Posterior cingulate gyrus (tissue), 11 donors: ENCODE results near the gene RER1.

Experiments used
- DNase-seq, 10 donors: peaks; one replicate each; pipeline versions ENCODE4 v3.0.0 to v3.0.0-alpha.2; 2020 to 2021; ENCODE audit warnings: mixed read lengths in 3 of 10
- intact Hi-C: fragments of 100-400 bp; cut with DNase I; formaldehyde crosslinking; loops from one replicate; pipeline ENCODE4 v1.15.1; 2023

RER1 gene

GRCh38 chr1:2374252-2375155 is 17.1 kb upstream of the RER1 start:
- DNase-seq, result peak in 3 of 10 donors; percentile 57 to 66 (median 60)
- intact Hi-C loops, result no loop called here

GRCh38 chr1:2375246-2375922 is 16.3 kb upstream of the RER1 start:
- peak in 4 of 10 donors; percentile 8 to 81 (median 62) for DNase-seq
- intact Hi-C loops, result no loop called here

GRCh38 chr1:2375923-2376260 is 15.7 kb upstream of the RER1 start:
- no peak for DNase-seq
- intact Hi-C loops, result no loop called here

GRCh38 chr1:2376261-2376741 is 15.3 kb upstream of the RER1 start:
- intact Hi-C loops, result no loop called here

GRCh38 chr1:2376931-2377672 is 14.5 kb upstream of the RER1 start:
- peak in 3 of 10 donors; percentile 52 to 69 (median 67) for DNase-seq
- intact Hi-C loops, result no loop called here

More at GRCh38 chr1:2376261-2376741, 15.3 kb upstream of the RER1 start:
- DNase-seq, result peak in 3 of 10 donors; percentile 35 to 74 (median 59)

- intact Hi-C loops, result no loop called here
- peak in 2 of 10 donors; percentile 48 to 56 for DNase-seq
Measured at GRCh38 chr1:2377751-2378440, 13.7 kb upstream of the RER1 start.

GRCh38 chr1:2378441-2378851 is 13.2 kb upstream of the RER1 start:
- DNase-seq, result peak in 3 of 10 donors; percentile 79 to 88 (median 87)
- intact Hi-C loops, result no loop called here

- intact Hi-C loops, result no loop called here
- DNase-seq, result peak in 3 of 10 donors; percentile 52 to 76 (median 64)
Measured at GRCh38 chr1:2378956-2379732, 12.5 kb upstream of the RER1 start.

GRCh38 chr1:2379733-2380404 is 11.8 kb upstream of the RER1 start:
- peak in 3 of 10 donors; percentile 72 to 83 (median 81) for DNase-seq
- intact Hi-C loops, result no loop called here

GRCh38 chr1:2380816-2381591 is 10.6 kb upstream of the RER1 start:
- intact Hi-C loops, result loop anchor here (1.0 kb wide), 1 partner anchor 186 kb away; no protein-coding TSS in a partner anchor
- DNase-seq, result peak in 3 of 10 donors; percentile 58 to 84 (median 71)

- peak; percentile 58 to 97 (median 78) for DNase-seq
- intact Hi-C loops, result loop anchor here (1.0 kb wide), 1 partner anchor 187 kb away; no protein-coding TSS in a partner anchor
Measured at GRCh38 chr1:2381741-2382620, 9.7 kb upstream of the RER1 start.

- intact Hi-C loops, result no loop called here
- peak in 3 of 10 donors; percentile 74 to 80 (median 80) for DNase-seq
Measured at GRCh38 chr1:2382621-2383361, 8.8 kb upstream of the RER1 start.

- DNase-seq, result peak in 3 of 10 donors; percentile 52 to 79 (median 62)
- intact Hi-C loops, result no loop called here
Measured at GRCh38 chr1:2383576-2383975, 8.1 kb upstream of the RER1 start.

GRCh38 chr1:2384130-2384860 is 7.3 kb upstream of the RER1 start:
- DNase-seq, result peak in 4 of 10 donors; percentile 46 to 90 (median 86)
- intact Hi-C loops, result no loop called here

GRCh38 chr1:2384941-2385481 is 6.6 kb upstream of the RER1 start:
- intact Hi-C loops, result no loop called here
- peak in 7 of 10 donors; percentile 41 to 94 (median 69) for DNase-seq
